Gastrocnemius medialis (tissue), 4 donors: Measurements from ENCODE around the gene FRMD3.

Source experiments
- CTCF ChIP-seq, 5 experiments: fragments of 450-650 bp in 3 of 5; fragments of 200-600 bp in 2 of 5; sonication (generic) in 2 of 5; IDR thresholded peaks in 4 of 5; conservative IDR thresholded peaks in 1 of 5; 1 replicate in 4 of 5; 2 replicates in 1 of 5; pipeline ENCODE4 v1.5.1; 2016 to 2019; ENCODE audit warnings: antibody characterized with exemption in 5 of 5, mild to moderate bottlenecking in 3 of 5, moderate library complexity in 3 of 5
- POLR2A ChIP-seq, 2 donors: fragments of 450-650 bp; IDR thresholded peaks; one replicate each; pipeline ENCODE4 v1.6.1; 2017; ENCODE audit warnings: antibody characterized with exemption in 2 of 2, mild to moderate bottlenecking in 2 of 2, moderate library complexity in 2 of 2

- TF ChIP-seq CTCF (IDR thresholded peaks at IDR 0.05 in 4 of 5, conservative IDR thresholded peaks at IDR 0.05 in 1 of 5) (no peak), POLR2A (IDR thresholded peaks at IDR 0.05) (no peak)
These were observed 34.3 kb upstream of the FRMD3 start for GRCh38 chr9:83572524-83572923.
